Glutamatergic neuron (in vitro differentiated cells): ENCODE measurements around the gene HEXD. TPM values are rescaled to one million over a fixed set of nuclear protein-coding genes. Genes with fewer than 3 reads are reported as not detected.

ENCODE experiments used
- DNase-seq: peaks from one replicate; pipeline ENCODE4 v3.0.0; 2022
- H3K27ac Mint-ChIP-seq: one replicate; pipeline ENCODE4 v1.8.0; 2020; ENCODE audit warnings: mild to moderate bottlenecking, mixed read lengths, inconsistent platforms; ENCODE audit not compliant: unreplicated experiment
- H3K27me3 Mint-ChIP-seq: one replicate; pipeline ENCODE4 v1.8.0; 2020; ENCODE audit warnings: mild to moderate bottlenecking, moderate library complexity, mixed read lengths, inconsistent platforms; ENCODE audit not compliant: unreplicated experiment
- H3K36me3 Mint-ChIP-seq: one replicate; pipeline ENCODE4 v1.8.0; 2020; ENCODE audit warnings: mild to moderate bottlenecking, mixed read lengths, inconsistent platforms; ENCODE audit not compliant: unreplicated experiment
- H3K4me1 Mint-ChIP-seq: one replicate; pipeline ENCODE4 v1.8.0; 2020; ENCODE audit warnings: mild to moderate bottlenecking, low read depth, mixed read lengths, inconsistent platforms; ENCODE audit not compliant: unreplicated experiment
- H3K4me3 Mint-ChIP-seq: one replicate; pipeline ENCODE4 v1.8.0; 2020; ENCODE audit warnings: mild to moderate bottlenecking, mixed read lengths, inconsistent platforms; ENCODE audit not compliant: unreplicated experiment
- H3K9me3 Mint-ChIP-seq: one replicate; pipeline ENCODE4 v1.8.0; 2020; ENCODE audit warnings: mild to moderate bottlenecking, moderate library complexity, mixed read lengths, inconsistent platforms; ENCODE audit not compliant: unreplicated experiment
- total RNA-seq: library from RNA; stranded (reverse); fragmentation: NEBNext Ultra II Directional; extraction: Animal tissue kit (Norgen Biotek cat#: 25700); gene quantifications from one replicate; pipeline ENCODE4 v1.2.1, GENCODE V29; 2021; ENCODE audit not compliant: unreplicated experiment
- TF ChIP-seq, protein P1 (sequence below): fragments of 200-600 bp; sonication (generic); IDR thresholded peaks from one replicate; pipeline ENCODE4 v1.5.0; 2021; ENCODE audit not compliant: partially characterized antibody, unreplicated experiment

The HEXD gene
- total RNA-seq, 1 donor from 2014 or later: 58.7 TPM

GRCh38 chr17:82424863-82425159, 6.7 kb downstream of the HEXD start:
- DNase-seq: no peak
- TF ChIP-seq, protein P1, sequence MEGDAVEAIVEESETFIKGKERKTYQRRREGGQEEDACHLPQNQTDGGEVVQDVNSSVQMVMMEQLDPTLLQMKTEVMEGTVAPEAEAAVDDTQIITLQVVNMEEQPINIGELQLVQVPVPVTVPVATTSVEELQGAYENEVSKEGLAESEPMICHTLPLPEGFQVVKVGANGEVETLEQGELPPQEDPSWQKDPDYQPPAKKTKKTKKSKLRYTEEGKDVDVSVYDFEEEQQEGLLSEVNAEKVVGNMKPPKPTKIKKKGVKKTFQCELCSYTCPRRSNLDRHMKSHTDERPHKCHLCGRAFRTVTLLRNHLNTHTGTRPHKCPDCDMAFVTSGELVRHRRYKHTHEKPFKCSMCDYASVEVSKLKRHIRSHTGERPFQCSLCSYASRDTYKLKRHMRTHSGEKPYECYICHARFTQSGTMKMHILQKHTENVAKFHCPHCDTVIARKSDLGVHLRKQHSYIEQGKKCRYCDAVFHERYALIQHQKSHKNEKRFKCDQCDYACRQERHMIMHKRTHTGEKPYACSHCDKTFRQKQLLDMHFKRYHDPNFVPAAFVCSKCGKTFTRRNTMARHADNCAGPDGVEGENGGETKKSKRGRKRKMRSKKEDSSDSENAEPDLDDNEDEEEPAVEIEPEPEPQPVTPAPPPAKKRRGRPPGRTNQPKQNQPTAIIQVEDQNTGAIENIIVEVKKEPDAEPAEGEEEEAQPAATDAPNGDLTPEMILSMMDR: no peak
- H3K36me3 Mint-ChIP-seq: peaks cover 26% of the 10 kb centered on the region
- H3K4me1 Mint-ChIP-seq: peaks cover 5% of the 10 kb centered on the region
- H3K27ac Mint-ChIP-seq: peak overlapping the region; percentile 44
- H3K4me3 Mint-ChIP-seq: no peak overlapping the region
- H3K27me3 Mint-ChIP-seq: peaks cover 5% of the 10 kb centered on the region
- H3K9me3 Mint-ChIP-seq: peaks cover 15% of the 10 kb centered on the region

- H3K27ac Mint-ChIP-seq: no peak overlapping the region
- H3K27me3 Mint-ChIP-seq: peaks cover 6% of the 10 kb centered on the region
- no peak overlapping the region for H3K4me3 Mint-ChIP-seq
- H3K36me3 Mint-ChIP-seq: peaks cover 4% of the 10 kb centered on the region
- H3K4me1 Mint-ChIP-seq: peaks cover 5% of the 10 kb centered on the region
- no peak for DNase-seq
- TF ChIP-seq, protein P1: no peak
- H3K9me3 Mint-ChIP-seq: peaks cover 6% of the 10 kb centered on the region
Measured at GRCh38 chr17:82428546-82428945, 10.4 kb downstream of the HEXD start.

- Mint-ChIP-seq H3K27me3 (peaks cover 4% of the 10 kb centered on the region), H3K36me3 (peaks cover 4% of the 10 kb centered on the region), H3K4me1 (peaks cover 5% of the 10 kb centered on the region), H3K27ac (no peak overlapping the region), H3K4me3 (peak overlapping the region; percentile 54), H3K9me3 (peaks cover 3% of the 10 kb centered on the region)
- TF ChIP-seq, protein P1: no peak
- no peak for DNase-seq
Measured at GRCh38 chr17:82429824-82430223, 11.7 kb downstream of the HEXD start.

- no peak overlapping the region for H3K4me3 Mint-ChIP-seq
- no peak for DNase-seq
- peaks cover 5% of the 10 kb centered on the region for H3K4me1 Mint-ChIP-seq
- peaks cover 2% of the 10 kb centered on the region for H3K27me3 Mint-ChIP-seq
- no peak overlapping the region for H3K27ac Mint-ChIP-seq
- peaks cover 4% of the 10 kb centered on the region for H3K36me3 Mint-ChIP-seq
- H3K9me3 Mint-ChIP-seq: peaks cover 3% of the 10 kb centered on the region
- TF ChIP-seq, protein P1: no peak
Measured at GRCh38 chr17:82432017-82432416, 13.9 kb downstream of the HEXD start.

DNA sequence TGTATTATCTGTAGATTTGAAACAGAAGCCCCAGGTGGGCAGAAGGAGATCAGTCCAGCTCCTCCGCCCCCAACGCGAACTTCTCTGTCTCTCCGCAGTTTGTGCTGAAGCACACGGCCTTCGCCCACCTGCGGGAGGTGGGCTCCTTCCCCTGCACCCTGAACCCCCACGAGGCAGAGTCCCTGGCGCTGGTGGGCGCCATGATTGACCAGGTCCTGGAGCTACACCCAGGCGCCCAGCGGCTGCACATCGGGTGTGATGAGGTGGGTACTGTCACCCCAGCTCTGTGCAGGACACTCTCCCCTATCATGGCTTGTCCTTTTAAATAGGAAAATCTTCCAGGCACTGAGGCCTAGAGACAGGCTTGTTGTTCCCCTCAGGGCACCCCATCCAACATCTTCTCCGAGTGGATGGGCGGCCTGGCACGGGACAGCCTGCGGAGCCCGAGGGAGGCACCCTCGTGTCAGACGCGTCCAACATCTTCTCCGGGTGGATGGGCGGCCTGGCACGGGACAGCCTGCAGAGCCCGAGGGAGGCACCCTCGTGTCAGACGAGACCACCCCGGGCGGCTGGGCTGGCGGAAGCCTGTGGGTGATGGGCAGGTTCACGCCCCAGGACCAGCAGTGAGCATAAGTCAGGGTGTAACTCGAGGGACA, 15.5 kb downstream of the HEXD start:
- H3K27me3 Mint-ChIP-seq: peaks cover 2% of the 10 kb centered on the region
- H3K36me3 Mint-ChIP-seq: peaks cover 4% of the 10 kb centered on the region
- peaks cover 5% of the 10 kb centered on the region for H3K4me1 Mint-ChIP-seq
- H3K4me3 Mint-ChIP-seq: no peak overlapping the region
- TF ChIP-seq, protein P1: no peak
- H3K9me3 Mint-ChIP-seq: peaks cover 7% of the 10 kb centered on the region
- DNase-seq: no peak
- H3K27ac Mint-ChIP-seq: no peak overlapping the region
